Calu3 (cell line): ENCODE measurements around the gene CA6. TPM values are rescaled to one million over a fixed set of nuclear protein-coding genes. Genes with fewer than 3 reads are reported as not detected.

Source experiments
- BruUV-seq: library from RNA; stranded (reverse); fragments of 400-500 nt; replicated peaks from 2 replicates; lab custom pipeline; 2021; lab: Mats Ljungman, UMichigan
- CTCF ChIA-PET: fragments of 300-600 bp; sonication (Branson Sonifier 250); formaldehyde crosslinking; loops from one replicate; lab custom pipeline; 2022; ENCODE audit warnings: antibody characterized with exemption; lab: Charles Lee
- DNase-seq: peaks from one replicate; pipeline ENCODE4 v3.0.0; 2022
- H3K27ac Mint-ChIP-seq: one replicate; pipeline ENCODE4 v1.8.0; 2022; ENCODE audit warnings: mixed read lengths; ENCODE audit not compliant: unreplicated experiment
- H3K27me3 Mint-ChIP-seq: one replicate; pipeline ENCODE4 v1.8.0; 2022; ENCODE audit warnings: mixed read lengths; ENCODE audit not compliant: unreplicated experiment
- H3K36me3 Mint-ChIP-seq: one replicate; pipeline ENCODE4 v1.8.0; 2022; ENCODE audit warnings: mild to moderate bottlenecking, moderate library complexity, mixed read lengths; ENCODE audit not compliant: insufficient read depth, unreplicated experiment
- H3K4me1 Mint-ChIP-seq: one replicate; pipeline ENCODE4 v1.8.0; 2022; ENCODE audit warnings: mild to moderate bottlenecking, low read depth, mixed read lengths; ENCODE audit not compliant: unreplicated experiment
- H3K4me3 Mint-ChIP-seq: one replicate; pipeline ENCODE4 v1.8.0; 2022; ENCODE audit warnings: mild to moderate bottlenecking, low read depth, moderate library complexity, mixed read lengths; ENCODE audit not compliant: unreplicated experiment
- H3K9me3 Mint-ChIP-seq: one replicate; pipeline ENCODE4 v1.8.0; 2022; ENCODE audit warnings: low read depth, mixed read lengths; ENCODE audit not compliant: unreplicated experiment
- CTCF ChIP-seq: fragments of 200-600 bp; IDR thresholded peaks from one replicate; pipeline ENCODE4 v1.8.0; 2022; ENCODE audit warnings: antibody characterized with exemption; ENCODE audit not compliant: unreplicated experiment
- intact Hi-C: fragments of 100-400 bp; cut with micrococcal nuclease; formaldehyde crosslinking; loops from one replicate; pipeline ENCODE4 v1.10.0; 2022; ENCODE audit not compliant: unreplicated experiment
- total RNA-seq: library from RNA; stranded (reverse); gene quantifications from 2 replicates; pipeline ENCODE4 v1.2.3, GENCODE V29; 2022

The CA6 gene
- total RNA-seq, 1 experiment from 2014 or later: not detected

- CTCF ChIA-PET: interaction anchor here (0.6 kb wide), 1 partner anchor 38 kb away, joined by 3 read pairs; no protein-coding TSS in a partner anchor
- no TSS peak for BruUV-seq
- no peak overlapping the region for H3K27ac Mint-ChIP-seq
Observed at GRCh38 chr1:8951231-8951630, 5.6 kb downstream of the CA6 start.

GRCh38 chr1:8955406-8955805 lies 9.7 kb downstream of the CA6 start:
- no peak overlapping the region for H3K4me3 Mint-ChIP-seq
- intact Hi-C loops: no loop called here
- H3K27me3 Mint-ChIP-seq: peaks cover 6% of the 10 kb centered on the region
- no peaks in the 10 kb centered on the region for H3K36me3 Mint-ChIP-seq
- no peaks in the 10 kb centered on the region for H3K4me1 Mint-ChIP-seq
- no TSS peak for BruUV-seq
- H3K9me3 Mint-ChIP-seq: peaks cover 2% of the 10 kb centered on the region
- no peak for TF ChIP-seq CTCF
- no peak overlapping the region for H3K27ac Mint-ChIP-seq
- CTCF ChIA-PET: interaction anchor here (0.5 kb wide), 1 partner anchor 712 kb away, joined by 3 read pairs; no protein-coding TSS in a partner anchor
- no peak for DNase-seq

More at GRCh38 chr1:8951231-8951630, 5.6 kb downstream of the CA6 start:
- DNase-seq: no peak
- H3K4me3 Mint-ChIP-seq: no peak overlapping the region
- no peaks in the 10 kb centered on the region for H3K27me3 Mint-ChIP-seq
- H3K4me1 Mint-ChIP-seq: no peaks in the 10 kb centered on the region
- no peaks in the 10 kb centered on the region for H3K36me3 Mint-ChIP-seq
- no peak for TF ChIP-seq CTCF
- H3K9me3 Mint-ChIP-seq: no peaks in the 10 kb centered on the region
- intact Hi-C loops: no loop called here

GRCh38 chr1:8956461-8957349 lies 11.0 kb downstream of the CA6 start:
- BruUV-seq: no TSS peak
- TF ChIP-seq CTCF: no peak
- Mint-ChIP-seq H3K4me1 (no peaks in the 10 kb centered on the region), H3K4me3 (no peak overlapping the region), H3K27ac (no peak overlapping the region), H3K27me3 (peaks cover 12% of the 10 kb centered on the region), H3K36me3 (no peaks in the 10 kb centered on the region), H3K9me3 (peaks cover 4% of the 10 kb centered on the region)
- CTCF ChIA-PET: no interaction called here
- intact Hi-C loops: no loop called here
- DNase-seq: no peak

- no peak overlapping the region for H3K27ac Mint-ChIP-seq
- H3K27me3 Mint-ChIP-seq: peaks cover 12% of the 10 kb centered on the region
- H3K4me3 Mint-ChIP-seq: peak overlapping the region; percentile 16
- peak; percentile 46 for TF ChIP-seq CTCF
- H3K4me1 Mint-ChIP-seq: peaks cover 8% of the 10 kb centered on the region
- peaks cover 4% of the 10 kb centered on the region for H3K9me3 Mint-ChIP-seq
- peak; percentile 58 for DNase-seq
- H3K36me3 Mint-ChIP-seq: no peaks in the 10 kb centered on the region
- intact Hi-C loops: no loop called here
- BruUV-seq: no TSS peak
- CTCF ChIA-PET: interaction anchor here (0.5 to 1.5 kb wide), 12 partner anchors 21 to 566 kb away, joined by 3 to 19 read pairs (median 4); no protein-coding TSS in a partner anchor
Observed at GRCh38 chr1:8962812-8963530, 17.3 kb downstream of the CA6 start.
